WI38 (cell line): Measurements from ENCODE around the gene HSPB6.

ENCODE experiments used
- H3K4me3 ChIP-seq: 2 replicates; pipeline ENCODE4 v1.5.1; 2011; ENCODE audit warnings: low read depth, mild to moderate bottlenecking, control low read depth, low read length
- CTCF ChIP-seq: IDR thresholded peaks from 2 replicates; pipeline ENCODE4 v1.5.1; 2012; ENCODE audit warnings: low read depth, mild to moderate bottlenecking, control low read depth, low read length

HSPB6 gene

DNA sequence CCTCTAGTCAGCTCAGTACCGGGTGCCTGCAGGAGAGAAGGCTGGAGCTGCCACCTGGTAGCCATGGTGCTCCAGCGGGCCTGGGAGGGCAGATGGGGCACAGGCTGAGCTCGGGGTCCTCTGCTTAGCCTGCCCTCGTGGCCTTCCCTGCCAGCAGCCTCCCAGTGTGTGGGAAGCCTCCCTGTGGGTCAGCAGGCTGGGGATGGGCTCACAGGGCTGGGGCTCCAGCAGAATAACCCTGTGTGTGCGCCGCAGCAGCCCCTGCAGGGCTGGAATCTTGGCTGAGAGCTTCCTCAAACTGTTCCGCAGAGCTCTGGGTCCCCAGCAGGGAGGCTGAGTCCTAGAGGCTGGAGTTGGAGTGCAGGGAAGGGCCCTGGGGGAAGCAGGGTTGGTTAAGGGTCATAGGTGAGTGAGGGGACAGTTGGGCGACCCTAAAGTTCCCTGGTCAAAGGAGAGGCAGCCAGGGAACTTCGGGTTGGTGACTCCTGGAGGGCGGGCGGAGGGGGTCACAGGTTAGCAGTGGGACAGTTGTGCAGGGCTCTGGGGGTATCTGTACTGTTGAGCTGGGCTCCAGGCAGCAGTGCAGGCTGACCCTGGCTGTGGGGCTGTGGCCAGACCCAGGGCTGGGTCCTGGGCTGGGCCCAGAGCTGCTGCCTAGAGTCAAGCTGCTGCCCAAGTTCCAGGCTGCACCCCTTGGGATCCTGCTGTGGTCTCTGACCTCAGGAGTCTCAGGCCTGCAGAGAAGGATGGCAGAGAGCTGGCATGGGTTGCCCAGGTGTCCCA lies 32.6 kb upstream of the HSPB6 start:
- H3K4me3 ChIP-seq, result no peak overlapping the region
- no peak for TF ChIP-seq CTCF

- no peak overlapping the region for H3K4me3 ChIP-seq
- no peak for TF ChIP-seq CTCF
These were observed 31.6 kb upstream of the HSPB6 start for GRCh38 chr19:35788205-35788960.

GRCh38 chr19:35787227-35787799 lies 30.5 kb upstream of the HSPB6 start:
- TF ChIP-seq CTCF, result no peak
- H3K4me3 ChIP-seq, result no peak overlapping the region

DNA sequence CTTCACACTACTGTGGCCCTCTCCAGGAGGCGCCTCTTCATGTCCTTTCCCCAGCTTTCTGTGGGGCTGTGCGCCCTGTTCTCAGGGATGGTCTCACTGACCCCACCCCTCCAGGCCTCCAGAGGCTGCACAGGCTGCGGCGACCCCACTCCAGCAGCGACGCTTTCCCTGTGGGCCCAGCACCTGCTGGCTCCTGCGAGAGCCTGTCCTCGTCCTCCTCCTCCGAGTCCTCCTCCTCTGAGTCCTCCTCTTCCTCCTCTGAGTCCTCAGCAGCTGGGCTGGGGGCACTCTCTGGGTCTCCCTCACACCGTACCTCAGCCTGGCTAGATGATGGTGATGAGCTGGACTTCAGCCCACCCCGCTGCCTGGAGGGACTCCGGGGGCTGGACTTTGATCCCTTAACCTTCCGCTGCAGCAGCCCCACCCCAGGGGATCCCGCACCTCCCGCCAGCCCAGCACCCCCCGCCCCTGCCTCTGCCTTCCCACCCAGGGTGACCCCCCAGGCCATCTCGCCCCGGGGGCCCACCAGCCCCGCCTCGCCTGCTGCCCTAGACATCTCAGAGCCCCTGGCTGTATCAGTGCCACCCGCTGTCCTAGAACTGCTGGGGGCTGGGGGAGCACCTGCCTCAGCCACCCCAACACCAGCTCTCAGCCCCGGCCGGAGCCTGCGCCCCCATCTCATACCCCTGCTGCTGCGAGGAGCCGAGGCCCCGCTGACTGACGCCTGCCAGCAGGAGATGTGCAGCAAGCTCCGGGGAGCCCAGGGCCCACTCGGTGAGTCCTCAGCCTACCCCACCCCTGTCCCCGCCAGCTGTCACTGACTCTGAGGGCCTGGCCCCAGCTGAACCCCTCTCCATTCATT lies 29.7 kb upstream of the HSPB6 start:
- no peak overlapping the region for H3K4me3 ChIP-seq
- TF ChIP-seq CTCF, result no peak

GRCh38 chr19:35785339-35785627 lies 28.5 kb upstream of the HSPB6 start:
- no peak overlapping the region for H3K4me3 ChIP-seq
- TF ChIP-seq CTCF, result no peak

GRCh38 chr19:35784503-35785338 lies 27.9 kb upstream of the HSPB6 start:
- TF ChIP-seq CTCF, result no peak
- H3K4me3 ChIP-seq, result no peak overlapping the region
